Keratinocyte (primary cell): Measurements from ENCODE around the gene KMT2C. TPM values are rescaled to one million over a fixed set of nuclear protein-coding genes. Genes with fewer than 3 reads are reported as not detected.

Source experiments
- DNase-seq: peaks from one replicate; pipeline ENCODE4 v3.0.0-alpha.2; 2011; ENCODE audit warnings: low read depth, missing footprints, low spot score
- FAIRE-seq: peaks from 2 replicates; lab custom pipeline; 2011; peaks lifted over from hg19 to GRCh38; lab: Jason Lieb, UNC
- H2AFZ ChIP-seq: 2 replicates; pipeline ENCODE4 v1.6.0; 2012; ENCODE audit warnings: low read length, control low read depth, inconsistent platforms; ENCODE audit not compliant: control insufficient read depth
- H3K27ac ChIP-seq: 2 replicates; pipeline ENCODE4 v1.5.1; 2011; ENCODE audit warnings: low read length; ENCODE audit not compliant: control insufficient read depth, insufficient read depth
- H3K27me3 ChIP-seq: 3 replicates; pipeline ENCODE4 v1.6.0; 2011; ENCODE audit warnings: low read length; ENCODE audit not compliant: control insufficient read depth, insufficient read depth; ENCODE audit errors: extremely low read depth
- H3K36me3 ChIP-seq, 2 experiments: 2 replicates in 1 of 2; 3 replicates in 1 of 2; pipeline ENCODE4 v1.5.1; 2011; ENCODE audit warnings: low read length in 2 of 2, mild to moderate bottlenecking in 1 of 2; ENCODE audit not compliant: control insufficient read depth in 2 of 2, insufficient read depth in 2 of 2; ENCODE audit errors: extremely low read depth in 1 of 2
- H3K4me1 ChIP-seq: 3 replicates; pipeline ENCODE4 v1.5.1; 2011; ENCODE audit warnings: low read length; ENCODE audit not compliant: control insufficient read depth, insufficient read depth; ENCODE audit errors: extremely low read depth
- H3K4me2 ChIP-seq: 3 replicates; pipeline ENCODE4 v1.6.0; 2011; ENCODE audit warnings: low read depth, low read length; ENCODE audit not compliant: control insufficient read depth, insufficient read depth; ENCODE audit errors: extremely low read depth
- H3K4me3 ChIP-seq, 3 experiments: fragments of 200-600 bp in 1 of 3; sonication (generic) in 1 of 3; 2 replicates in 2 of 3; 3 replicates in 1 of 3; pipeline ENCODE4 v1.5.1; 2011 to 2016; ENCODE audit warnings: low read length in 3 of 3, mild to moderate bottlenecking in 3 of 3, control low read depth in 2 of 3, inconsistent platforms in 1 of 3, low read depth in 1 of 3, mixed read lengths in 1 of 3, mixed run types in 1 of 3, moderate library complexity in 1 of 3; ENCODE audit not compliant: control insufficient read depth in 2 of 3, insufficient read depth in 2 of 3; ENCODE audit errors: extremely low read depth in 1 of 3
- H3K79me2 ChIP-seq: 2 replicates; pipeline ENCODE4 v1.6.0; 2012; ENCODE audit warnings: low read length; ENCODE audit not compliant: control insufficient read depth, insufficient read depth
- H3K9ac ChIP-seq: 3 replicates; pipeline ENCODE4 v1.6.0; 2011; ENCODE audit warnings: low read length; ENCODE audit not compliant: control insufficient read depth, insufficient read depth; ENCODE audit errors: extremely low read depth
- H3K9me1 ChIP-seq: 3 replicates; pipeline ENCODE4 v1.6.0; 2011; ENCODE audit warnings: low read length; ENCODE audit not compliant: control insufficient read depth, insufficient read depth; ENCODE audit errors: extremely low read depth
- H3K9me3 ChIP-seq: 2 replicates; pipeline ENCODE4 v1.5.1; 2012; ENCODE audit warnings: low read depth, low read length; ENCODE audit not compliant: control insufficient read depth
- H4K20me1 ChIP-seq: 3 replicates; pipeline ENCODE4 v1.6.0; 2011; ENCODE audit warnings: low read length; ENCODE audit not compliant: control insufficient read depth, insufficient read depth; ENCODE audit errors: extremely low read depth
- CTCF ChIP-seq, 3 experiments: IDR thresholded peaks in 1 of 3; conservative IDR thresholded peaks in 1 of 3; optimal IDR thresholded peaks in 1 of 3; 2 replicates in 2 of 3; 3 replicates in 1 of 3; pipeline versions ENCODE3 to v1.5.1; 2011; ENCODE audit warnings: low read length in 3 of 3, mild to moderate bottlenecking in 3 of 3, moderate library complexity in 2 of 3, control low read depth in 1 of 3, inconsistent platforms in 1 of 3; ENCODE audit not compliant: insufficient read depth in 2 of 3; ENCODE audit errors: extremely low read depth in 1 of 3
- EZH2 ChIP-seq: IDR thresholded peaks from one replicate; pipeline ENCODE4 v1.6.1; 2012; ENCODE audit warnings: inconsistent platforms, mild to moderate bottlenecking, low read length, moderate library complexity
- dilution Hi-C: fragments of 300-500 bp; cut with MboI; formaldehyde crosslinking; loops from one replicate; pipeline ENCODE4 v1.7.0; 2020; ENCODE audit warnings: low sequenced_read_pairs; ENCODE audit not compliant: extremely low pct_ligation_motif_present
- polyA plus RNA-seq, 5 experiments: library from polyadenylated mRNA; depleted of rRNA in 3 of 5; stranded (reverse) in 3 of 5; stranded (forward) in 1 of 5; unstranded in 1 of 5; fragments of >200 nt; gene quantifications; 1 replicate in 1 of 5; 2 replicates in 3 of 5; 3 replicates in 1 of 5; pipeline versions ENCODE4 v1.2.1 to v1.2.3, GENCODE V29; 2011 to 2012; ENCODE audit warnings: missing spikeins in 2 of 5, low read depth in 1 of 5, low replicate concordance in 1 of 5

Gene KMT2C
- polyA plus RNA-seq, 1 donor (not counting 4 experiments of a cell fraction or from before 2014, with no cell fraction given), result 8.5 TPM

- Histone ChIP-seq H3K9me1 (no peaks in the 10 kb centered on the region), H3K4me1 (peaks cover 8% of the 10 kb centered on the region), H4K20me1 (no peaks in the 10 kb centered on the region), H2AFZ (peak overlapping the region; percentile 74), H3K27ac (peak overlapping the region; percentile 46), H3K9me3 (no peaks in the 10 kb centered on the region), H3K4me3 (peak overlapping the region; percentile 72 to 90 (median 85)), H3K79me2 (no peaks in the 10 kb centered on the region), H3K27me3 (no peaks in the 10 kb centered on the region), H3K36me3 (no peaks in the 10 kb centered on the region), H3K9ac (peak overlapping the region; percentile 83), H3K4me2 (peak overlapping the region; percentile 88)
- dilution Hi-C loops, result no loop called here
- TF ChIP-seq EZH2 (no peak), CTCF (optimal IDR thresholded peaks at IDR 0.05 in 1 of 3, IDR thresholded peaks at IDR 0.05 in 1 of 3, conservative IDR thresholded peaks at IDR 0.05 in 1 of 3; ENCODE audit: extremely low read depth in 1 of 3, insufficient read depth in 2 of 3, low read length in 3 of 3) (no peak)
- DNase-seq, result no peak
- FAIRE-seq, result no peak
Measured at GRCh38 chr7:152464312-152465118, 28.7 kb upstream of the KMT2C start.

GRCh38 chr7:152463709-152464311 is 28.0 kb upstream of the KMT2C start:
- H3K4me3 ChIP-seq, result peak overlapping the region; percentile 74 to 90 (median 85)
- H3K9me1 ChIP-seq, result no peaks in the 10 kb centered on the region
- H3K79me2 ChIP-seq, result no peaks in the 10 kb centered on the region
- H2AFZ ChIP-seq, result peak overlapping the region; percentile 74
- dilution Hi-C loops, result no loop called here
- peak overlapping the region; percentile 46 for H3K27ac ChIP-seq
- peaks cover 8% of the 10 kb centered on the region for H3K4me1 ChIP-seq
- no peak for TF ChIP-seq EZH2
- no peak for TF ChIP-seq CTCF (optimal IDR thresholded peaks at IDR 0.05 in 1 of 3, IDR thresholded peaks at IDR 0.05 in 1 of 3, conservative IDR thresholded peaks at IDR 0.05 in 1 of 3; ENCODE audit: extremely low read depth in 1 of 3, insufficient read depth in 2 of 3, low read length in 3 of 3)
- H3K36me3 ChIP-seq, result no peaks in the 10 kb centered on the region
- peak overlapping the region; percentile 45 for H3K4me2 ChIP-seq
- FAIRE-seq (no peak), DNase-seq (peak; percentile 78)
- no peaks in the 10 kb centered on the region for H4K20me1 ChIP-seq
- no peaks in the 10 kb centered on the region for H3K27me3 ChIP-seq
- H3K9ac ChIP-seq, result peak overlapping the region; percentile 83
- no peaks in the 10 kb centered on the region for H3K9me3 ChIP-seq
